ENCODE measurements around the gene CAMSAP2. TPM values are rescaled to one million over a fixed set of nuclear protein-coding genes. Genes with fewer than 3 reads are reported as not detected.

Gene CAMSAP2, protein sequence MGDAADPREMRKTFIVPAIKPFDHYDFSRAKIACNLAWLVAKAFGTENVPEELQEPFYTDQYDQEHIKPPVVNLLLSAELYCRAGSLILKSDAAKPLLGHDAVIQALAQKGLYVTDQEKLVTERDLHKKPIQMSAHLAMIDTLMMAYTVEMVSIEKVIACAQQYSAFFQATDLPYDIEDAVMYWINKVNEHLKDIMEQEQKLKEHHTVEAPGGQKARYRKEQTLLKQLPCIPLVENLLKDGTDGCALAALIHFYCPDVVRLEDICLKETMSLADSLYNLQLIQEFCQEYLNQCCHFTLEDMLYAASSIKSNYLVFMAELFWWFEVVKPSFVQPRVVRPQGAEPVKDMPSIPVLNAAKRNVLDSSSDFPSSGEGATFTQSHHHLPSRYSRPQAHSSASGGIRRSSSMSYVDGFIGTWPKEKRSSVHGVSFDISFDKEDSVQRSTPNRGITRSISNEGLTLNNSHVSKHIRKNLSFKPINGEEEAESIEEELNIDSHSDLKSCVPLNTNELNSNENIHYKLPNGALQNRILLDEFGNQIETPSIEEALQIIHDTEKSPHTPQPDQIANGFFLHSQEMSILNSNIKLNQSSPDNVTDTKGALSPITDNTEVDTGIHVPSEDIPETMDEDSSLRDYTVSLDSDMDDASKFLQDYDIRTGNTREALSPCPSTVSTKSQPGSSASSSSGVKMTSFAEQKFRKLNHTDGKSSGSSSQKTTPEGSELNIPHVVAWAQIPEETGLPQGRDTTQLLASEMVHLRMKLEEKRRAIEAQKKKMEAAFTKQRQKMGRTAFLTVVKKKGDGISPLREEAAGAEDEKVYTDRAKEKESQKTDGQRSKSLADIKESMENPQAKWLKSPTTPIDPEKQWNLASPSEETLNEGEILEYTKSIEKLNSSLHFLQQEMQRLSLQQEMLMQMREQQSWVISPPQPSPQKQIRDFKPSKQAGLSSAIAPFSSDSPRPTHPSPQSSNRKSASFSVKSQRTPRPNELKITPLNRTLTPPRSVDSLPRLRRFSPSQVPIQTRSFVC (N-terminal part only)
- polyA plus RNA-seq (ENCODE audit: insufficient read length): 48.1 TPM
- long read RNA-seq, donor 1, partial matches to known transcripts: 6 of 6 reads
- long read RNA-seq, donor 1, other reads (novel, unspliced or antisense): 0 of 6 reads
- long read RNA-seq, donor 2: 0 reads
- long read RNA-seq, donor 3, partial matches to known transcripts: 0 of 1 reads
- long read RNA-seq, donor 3, other reads (novel, unspliced or antisense): 0 of 1 reads
- long read RNA-seq, donor 4: 0 reads
- long read RNA-seq, donor 5: 0 reads
- long read RNA-seq, donor 6, partial matches to known transcripts: 12 of 12 reads
- long read RNA-seq, donor 6, other reads (novel, unspliced or antisense): 0 of 12 reads
- long read RNA-seq, donor 7: 0 reads
- long read RNA-seq, donor 8: 0 reads

DNA sequence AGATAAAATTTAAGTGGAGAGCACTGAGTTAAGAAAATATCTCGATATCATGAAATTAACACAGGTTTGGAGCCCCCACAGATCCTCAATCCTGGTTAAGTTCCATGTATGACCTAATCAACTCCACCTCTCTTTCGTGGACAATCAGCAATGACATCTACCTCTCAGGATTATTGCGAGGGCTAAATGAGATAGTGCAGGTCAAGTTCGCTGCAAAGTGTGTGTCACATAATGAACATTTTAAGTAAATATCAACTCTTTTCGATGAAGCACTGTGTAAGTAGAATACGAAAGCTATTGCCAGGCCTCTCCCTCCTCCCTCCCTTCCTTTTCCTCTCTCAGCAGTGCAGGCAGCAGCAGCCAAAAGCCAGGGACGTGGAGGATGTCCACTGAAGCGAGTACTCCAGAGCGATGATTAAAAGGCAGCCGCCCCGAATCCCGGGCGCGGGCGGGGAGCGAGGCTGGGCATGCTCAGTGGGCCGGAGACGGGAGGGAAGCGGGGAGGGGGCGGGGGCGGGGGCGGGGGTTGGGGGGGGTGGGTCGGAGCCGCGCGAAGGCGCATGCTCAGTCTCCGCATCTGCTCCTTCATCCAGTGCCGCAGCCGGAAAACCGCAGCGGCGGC is at the start of gene CAMSAP2:
Gene CAMSAP2 (plus strand): TSS at position 567 of the 622 bp plus-strand sequence. CDS start 935 bp downstream, outside the sequence.
- DNase-seq: peak; percentile 93

DNA sequence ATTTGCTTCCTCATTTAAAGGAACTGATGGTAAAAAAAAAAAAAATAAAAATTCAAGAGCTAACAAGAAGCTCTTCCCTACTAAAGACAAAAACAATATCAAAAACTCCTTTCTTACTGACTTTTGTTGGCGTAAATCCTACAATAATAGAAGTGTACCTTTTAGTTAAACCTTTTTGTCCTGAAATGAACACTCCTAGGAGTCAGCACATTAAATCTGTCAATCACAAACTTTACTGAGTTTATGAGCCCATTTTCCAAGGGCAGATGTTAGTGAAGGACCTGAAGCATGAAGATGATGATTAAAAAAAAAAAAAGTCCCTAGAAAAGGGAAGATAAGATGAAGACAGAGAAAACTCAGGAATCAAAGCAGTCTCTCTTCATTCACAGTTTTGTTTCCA is 46.4 kb upstream of the CAMSAP2 start:
- DNase-seq: no peak

DNA sequence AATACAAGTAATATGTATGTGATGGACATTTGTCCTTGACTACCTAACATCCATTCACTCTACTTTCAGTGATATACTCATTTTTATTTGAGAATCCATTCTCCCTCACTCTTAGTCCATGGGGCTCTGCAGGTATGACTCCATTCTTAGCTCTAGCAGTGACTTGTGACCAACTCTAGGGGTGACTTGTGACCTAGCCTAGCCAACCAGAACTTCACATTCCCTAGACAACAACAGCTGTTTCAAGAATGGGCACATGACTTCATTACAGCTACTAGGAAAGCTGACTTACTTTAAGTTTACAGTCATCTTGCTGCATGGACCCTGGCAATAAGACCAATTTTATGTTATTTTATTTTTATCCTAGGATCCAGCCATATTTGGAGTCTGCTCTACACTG is 45.4 kb upstream of the CAMSAP2 start:
- DNase-seq: no peak

DNA sequence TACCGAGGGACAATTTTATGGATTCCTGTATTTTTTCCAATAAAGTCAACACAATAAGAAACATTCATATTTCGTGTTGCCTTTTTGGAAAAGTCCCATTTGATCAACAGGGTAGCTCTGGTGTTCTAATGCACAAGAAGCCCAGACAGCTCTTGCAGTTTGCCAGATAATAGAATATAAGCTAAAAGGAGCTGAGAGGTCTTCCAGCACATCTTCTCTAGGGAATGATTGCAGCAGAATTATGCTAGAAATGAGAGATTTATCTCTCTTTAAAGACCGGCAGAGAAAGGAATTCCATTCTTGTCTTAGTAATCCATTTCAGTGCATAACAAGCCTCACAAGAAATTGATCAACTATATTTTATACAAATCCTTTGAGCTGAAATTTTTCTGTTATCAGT is 44.0 kb upstream of the CAMSAP2 start:
- no peak for DNase-seq

DNA sequence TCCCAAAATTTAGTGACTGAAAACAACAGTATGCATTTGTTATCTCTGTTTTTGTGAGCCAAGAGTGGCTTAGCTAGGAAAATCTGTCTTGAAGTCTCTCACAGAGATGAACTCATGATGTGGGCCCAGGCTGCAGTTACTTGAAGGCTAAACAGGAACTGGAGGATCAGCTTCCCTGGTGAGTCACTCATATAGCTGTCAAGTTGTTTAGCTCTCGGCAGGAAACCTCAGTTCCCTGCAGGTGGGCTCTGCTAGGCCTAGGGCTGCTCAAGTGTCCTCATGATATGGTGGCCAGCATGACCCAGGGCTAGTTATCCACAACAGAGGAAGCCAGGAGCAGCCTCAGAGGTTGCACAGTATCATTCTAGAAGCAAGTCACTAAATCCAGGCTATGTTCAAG is 38.8 kb upstream of the CAMSAP2 start:
- no peak for DNase-seq

DNA sequence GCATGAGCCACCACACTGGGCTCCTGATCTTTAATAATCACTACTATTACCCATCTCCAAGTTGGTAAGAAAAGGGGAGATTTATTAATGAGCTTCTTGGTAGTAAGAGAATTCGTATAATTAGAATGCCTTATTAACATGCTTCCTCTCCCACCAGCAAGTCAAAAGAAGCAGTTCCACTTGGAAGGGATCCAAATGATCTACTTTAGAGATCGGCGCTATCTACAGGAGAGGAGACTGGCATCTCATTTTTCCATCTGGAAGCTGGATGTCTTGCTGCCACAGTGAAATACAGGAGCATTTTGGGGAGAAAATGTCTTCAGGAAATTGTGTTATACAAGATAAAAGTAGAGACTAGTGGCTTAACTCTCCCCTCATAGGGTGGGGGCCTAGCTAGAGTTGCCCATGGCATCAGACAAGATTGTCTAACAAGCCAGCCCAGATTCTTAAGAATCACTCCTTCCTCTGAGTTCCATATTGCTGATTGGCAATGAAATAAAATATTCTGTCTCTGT is 33.6 kb upstream of the CAMSAP2 start:
- no peak for DNase-seq

DNA sequence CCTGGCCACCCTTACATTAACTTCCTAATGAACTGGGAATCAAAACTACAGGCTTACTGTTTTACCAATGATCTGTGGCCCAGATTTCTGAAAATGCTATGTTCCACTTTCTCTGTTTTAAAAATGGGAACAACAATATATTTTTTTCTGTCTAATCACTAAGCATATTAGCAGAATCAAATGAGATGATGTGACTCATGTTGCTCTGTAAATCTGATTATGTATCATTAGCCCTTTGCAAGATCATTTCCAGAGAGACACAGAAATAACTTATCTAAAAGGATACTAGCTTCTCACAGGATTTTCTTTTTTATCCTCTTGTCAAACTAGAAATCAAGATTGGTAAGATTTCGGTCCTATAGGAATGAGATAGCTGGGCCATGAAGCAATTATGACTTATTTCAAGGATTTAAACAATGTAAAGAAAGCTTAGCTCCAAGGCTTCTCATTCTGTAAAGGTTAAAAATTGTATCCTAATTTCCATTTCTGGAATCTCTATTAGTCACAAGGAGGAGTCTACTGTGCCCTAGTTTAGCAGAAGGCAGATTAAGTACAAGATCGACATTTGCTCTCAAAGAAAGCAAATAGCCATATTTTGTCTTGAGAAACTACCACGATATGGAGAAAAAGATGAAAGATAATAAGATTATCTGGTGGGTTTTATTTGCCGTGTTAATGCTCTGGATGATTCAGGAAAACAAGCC is 32.4 kb upstream of the CAMSAP2 start:
- no peak for DNase-seq

DNA sequence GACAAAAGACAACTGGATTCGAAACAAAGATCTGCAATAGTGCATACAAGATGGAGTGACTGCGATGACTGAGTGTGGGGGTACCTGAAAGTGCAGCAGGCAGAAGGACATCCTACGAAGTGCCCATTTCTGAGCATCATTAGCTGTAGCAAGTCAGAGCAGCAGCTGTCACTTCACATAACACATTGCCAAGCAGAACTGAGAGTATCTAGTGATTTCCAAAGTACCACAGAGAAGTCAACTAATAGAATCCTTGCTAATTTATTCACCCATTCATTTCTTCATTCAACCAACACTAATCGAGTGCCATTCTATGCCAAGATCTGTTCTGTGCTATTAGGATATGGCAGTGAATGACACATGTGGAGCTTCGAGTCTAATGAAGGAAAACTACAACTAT is 31.6 kb upstream of the CAMSAP2 start:
- no peak for DNase-seq

DNA sequence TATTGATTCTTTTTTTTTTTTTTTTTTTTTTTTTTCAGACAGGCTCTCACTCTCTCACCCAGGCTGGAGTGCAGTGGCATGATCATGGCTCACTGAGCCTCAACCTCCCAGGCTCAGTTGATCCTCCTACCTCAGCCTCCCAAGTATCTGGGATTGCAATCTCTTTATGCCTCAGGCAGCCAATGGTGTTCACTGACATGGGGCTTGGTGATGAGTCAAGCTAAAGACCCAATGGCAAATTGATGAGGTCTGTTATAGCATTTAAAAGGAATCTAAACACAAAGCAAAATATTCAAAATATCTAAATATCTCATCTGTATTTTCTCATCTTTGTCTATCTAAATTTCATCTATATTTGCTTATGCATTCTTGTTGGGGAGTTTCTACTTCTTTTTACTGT is 30.5 kb upstream of the CAMSAP2 start:
- DNase-seq: no peak

DNA sequence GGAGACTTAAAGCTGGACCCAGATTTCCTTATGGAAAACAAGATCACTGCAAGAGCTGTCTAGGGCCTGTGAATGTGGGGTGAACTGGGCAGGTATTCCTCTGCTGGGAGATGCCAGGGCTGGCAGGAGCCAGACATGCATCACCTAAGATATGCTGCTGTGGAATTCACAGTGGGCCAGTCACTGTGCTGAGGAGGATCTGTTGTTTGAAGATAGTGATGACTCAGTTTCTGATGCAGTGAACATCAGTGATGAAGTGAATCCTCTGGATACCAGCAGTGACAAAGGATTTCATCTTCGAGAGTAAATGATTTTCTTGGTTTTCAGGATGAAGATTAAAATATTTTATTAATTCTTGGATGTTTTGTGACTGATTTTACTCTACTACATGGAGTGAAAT is 29.9 kb upstream of the CAMSAP2 start:
- DNase-seq: no peak

DNA sequence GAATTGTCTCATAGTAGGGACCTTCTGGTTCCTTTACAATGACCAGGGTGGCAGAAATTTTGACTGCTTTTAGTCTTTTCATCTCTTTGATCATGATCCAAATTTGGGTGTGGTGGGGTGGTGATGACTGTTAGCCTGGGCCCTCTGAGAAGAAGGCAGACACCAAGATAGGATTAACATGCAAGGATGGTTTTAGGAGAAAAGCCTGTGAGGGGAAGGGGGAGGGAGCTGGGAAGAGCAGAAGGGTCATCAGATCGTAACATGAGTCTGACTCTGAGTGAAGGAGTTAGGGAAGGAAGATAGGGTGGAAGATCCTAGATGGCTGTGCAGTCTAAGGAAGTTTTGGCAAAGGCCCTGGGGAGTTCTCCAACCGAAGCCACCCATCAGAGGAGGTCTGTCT is 28.5 kb upstream of the CAMSAP2 start:
- no peak for DNase-seq

DNA sequence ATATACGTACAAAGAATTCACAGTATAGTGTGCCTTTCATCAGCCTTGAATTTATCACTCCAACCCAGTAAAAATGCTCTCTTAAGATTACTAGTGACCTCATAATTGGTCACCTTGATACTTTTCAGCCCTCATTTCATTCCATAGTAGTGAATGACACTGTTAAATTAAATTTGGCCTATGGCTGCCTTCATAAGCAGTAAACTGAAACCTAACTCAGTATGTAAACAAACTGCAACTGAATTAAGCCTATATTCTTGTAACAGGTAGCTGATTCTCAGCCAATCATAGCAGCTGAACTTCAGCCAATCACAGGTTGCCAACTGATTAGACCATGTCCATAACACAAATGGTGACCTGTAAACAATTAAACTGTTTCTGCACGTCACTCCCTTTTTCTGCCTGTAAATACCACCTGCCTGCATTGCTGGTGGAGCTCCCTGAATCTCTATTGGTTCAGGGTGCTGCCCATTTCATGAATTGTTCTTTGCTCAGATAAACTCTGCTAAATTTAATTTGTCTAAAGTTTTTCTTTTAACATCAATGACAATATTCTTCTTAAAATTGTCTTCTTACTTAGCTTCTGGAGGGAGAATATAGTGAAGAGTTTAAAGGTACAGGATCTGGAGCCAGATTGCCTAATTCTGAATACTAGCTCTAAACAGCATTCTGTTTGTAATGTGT is 24.0 kb upstream of the CAMSAP2 start:
- DNase-seq: no peak

DNA sequence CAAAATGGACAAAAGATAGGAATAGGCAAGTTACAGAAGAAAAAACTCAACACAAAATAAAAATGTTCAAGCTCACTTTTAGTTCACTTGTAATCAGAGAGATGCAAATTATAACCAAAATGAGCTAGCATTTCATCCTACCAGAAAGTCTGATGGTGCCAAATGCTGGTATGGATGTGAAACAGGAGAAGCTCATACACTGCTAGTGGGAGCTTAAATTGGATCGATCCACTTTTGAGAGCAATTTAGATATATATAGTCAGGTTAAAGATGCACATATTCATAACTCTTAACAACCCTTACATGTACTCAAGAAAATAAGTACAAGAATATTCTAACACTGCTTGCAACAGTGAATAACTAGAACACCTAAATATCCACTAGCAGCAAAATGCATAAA is 18.5 kb upstream of the CAMSAP2 start:
- DNase-seq: no peak

DNA sequence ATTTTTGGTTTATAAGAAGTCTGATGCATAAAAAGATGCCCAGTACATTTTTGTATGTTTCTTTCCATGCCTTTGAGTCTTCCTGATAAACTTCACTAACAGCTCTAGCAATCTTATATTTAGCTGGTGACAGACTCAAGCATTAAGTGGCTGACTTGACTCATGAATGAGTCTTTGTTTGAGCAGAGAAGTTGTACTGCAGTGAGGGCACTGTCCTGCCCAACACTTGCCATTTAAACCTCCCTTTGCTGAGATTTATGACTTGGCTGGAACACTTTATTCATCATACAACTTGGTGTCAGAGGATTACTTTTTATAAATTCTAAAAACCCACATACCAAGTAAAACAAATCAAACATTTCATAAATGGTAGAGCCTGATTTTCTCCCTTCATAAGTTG is 14.6 kb upstream of the CAMSAP2 start:
- DNase-seq: no peak

DNA sequence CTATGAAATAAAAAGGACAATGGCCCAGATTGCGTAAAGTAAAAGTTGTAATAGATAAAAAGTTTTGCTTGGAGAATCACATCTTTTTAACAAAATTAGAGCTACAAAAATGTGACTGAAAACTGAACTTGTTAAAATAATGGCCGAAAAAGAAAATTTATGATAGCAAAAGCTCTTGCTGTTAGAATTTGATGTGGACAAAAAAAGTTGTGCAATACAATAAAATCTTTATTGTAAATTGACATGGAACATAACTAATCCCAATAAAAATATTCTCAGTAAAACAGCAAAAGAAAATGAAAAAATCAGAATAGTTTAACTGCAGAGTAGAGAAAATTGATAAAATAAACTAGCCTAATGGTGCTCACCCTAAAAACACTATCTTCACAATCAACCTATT is 11.4 kb upstream of the CAMSAP2 start:
- DNase-seq: no peak

DNA sequence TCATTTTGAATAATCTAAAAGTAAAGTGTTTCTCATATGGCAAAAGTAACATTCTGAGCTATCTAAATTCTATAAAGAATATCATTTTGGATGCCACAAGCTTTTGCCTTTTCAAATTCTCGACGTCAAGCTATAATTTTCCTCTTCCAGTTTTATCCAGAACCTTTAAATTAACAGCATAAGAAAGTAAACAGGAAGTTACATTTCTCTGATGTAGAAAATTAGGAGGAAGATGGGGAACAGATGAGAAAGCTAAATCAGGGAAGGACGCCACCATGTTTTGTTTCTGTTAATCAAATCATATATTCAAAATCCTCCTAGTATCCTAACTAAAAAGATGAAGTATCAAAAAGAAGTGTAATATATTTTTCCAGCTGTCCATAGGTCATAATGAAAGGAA is 8.8 kb upstream of the CAMSAP2 start:
- DNase-seq: no peak

DNA sequence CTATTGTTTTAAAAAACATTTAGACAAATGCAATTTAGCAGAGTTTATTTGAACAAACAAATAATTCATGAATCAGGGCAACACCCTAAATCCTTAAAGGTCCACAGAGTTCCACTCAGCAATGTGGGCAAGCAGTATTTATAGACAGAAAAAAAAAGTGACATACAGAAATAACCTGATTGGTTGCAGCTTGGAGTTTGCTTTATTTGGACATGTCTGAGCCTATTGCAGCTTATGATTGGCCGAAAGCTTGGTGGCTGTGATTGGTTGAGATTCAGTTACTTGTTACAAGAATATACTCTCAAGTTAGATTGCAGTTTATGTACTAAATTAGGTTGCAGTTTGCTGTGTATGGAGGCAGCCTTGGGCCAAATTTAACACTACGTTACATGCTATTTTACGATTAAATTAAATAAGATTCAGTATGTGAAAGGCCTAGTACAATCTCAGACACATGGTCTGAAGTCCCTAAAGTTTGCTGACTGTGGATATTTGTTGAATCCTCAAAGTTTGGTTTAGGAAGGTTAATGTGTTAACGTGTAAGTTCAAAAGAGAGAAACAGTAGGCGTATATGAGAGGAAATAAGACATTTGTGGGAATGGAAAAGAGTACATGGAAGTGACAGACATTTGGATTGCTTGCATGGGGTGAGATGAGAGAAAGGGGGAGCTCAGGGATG is 6.9 kb upstream of the CAMSAP2 start:
- DNase-seq: no peak

DNA sequence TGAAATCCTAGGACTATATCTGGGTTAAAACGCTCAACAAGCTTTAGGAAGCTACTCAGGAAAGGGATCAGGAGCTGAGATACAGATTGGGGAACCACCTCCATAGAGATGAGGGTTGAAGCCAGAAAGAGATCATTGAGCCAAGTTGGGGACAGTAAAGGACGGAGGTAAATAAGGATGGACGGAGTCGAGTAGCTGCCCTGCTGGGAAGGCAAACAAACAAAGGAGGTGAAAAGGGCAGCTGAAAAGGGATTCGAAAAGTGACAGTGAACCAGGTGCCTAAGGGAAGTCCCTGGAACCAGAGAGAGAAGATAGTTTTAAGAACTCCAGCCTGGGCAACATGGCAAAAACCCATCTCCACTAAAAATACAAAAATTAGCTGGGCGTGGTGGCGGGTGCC is 6.3 kb upstream of the CAMSAP2 start:
- DNase-seq: no peak

DNA sequence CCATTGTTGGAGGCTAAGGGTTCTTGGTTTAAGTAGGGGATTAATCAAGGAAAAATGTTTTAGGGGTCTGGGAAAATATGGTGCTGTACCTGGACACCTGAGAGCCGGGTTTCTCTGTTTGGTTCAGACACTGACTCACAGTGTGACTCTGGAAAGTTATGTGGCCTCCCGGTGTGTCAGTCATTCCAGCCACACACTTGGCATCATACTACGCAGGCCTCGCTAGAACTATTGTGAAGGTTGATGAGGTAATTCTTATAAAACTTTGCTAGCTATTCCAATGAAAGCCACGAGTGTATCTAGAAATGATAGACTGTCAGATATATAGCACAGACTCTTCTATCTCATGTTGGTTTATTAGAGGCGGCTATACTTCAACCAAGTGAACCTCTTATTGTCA is 4.8 kb upstream of the CAMSAP2 start:
- no peak for DNase-seq
